Epidermal melanocyte (primary cell): ENCODE measurements around the gene TTC13.

ENCODE experiments used
- DNase-seq: peaks from one replicate; pipeline ENCODE4 v3.0.0; 2011; ENCODE audit warnings: low spot score; ENCODE audit not compliant: insufficient read length

TTC13 gene

GRCh38 chr1:230857822-230858221 is 120.8 kb downstream of the TTC13 start:
- no peak for DNase-seq

GRCh38 chr1:230857077-230857476 is 121.6 kb downstream of the TTC13 start:
- DNase-seq, result no peak
